ENCODE data around the gene EHHADH. TPM values are rescaled to one million over a fixed set of nuclear protein-coding genes. Genes with fewer than 3 reads are reported as not detected.

EHHADH gene
- total RNA-seq, 2 experiments from 2014 or later: 1.3 TPM; not detected in 1

DNA sequence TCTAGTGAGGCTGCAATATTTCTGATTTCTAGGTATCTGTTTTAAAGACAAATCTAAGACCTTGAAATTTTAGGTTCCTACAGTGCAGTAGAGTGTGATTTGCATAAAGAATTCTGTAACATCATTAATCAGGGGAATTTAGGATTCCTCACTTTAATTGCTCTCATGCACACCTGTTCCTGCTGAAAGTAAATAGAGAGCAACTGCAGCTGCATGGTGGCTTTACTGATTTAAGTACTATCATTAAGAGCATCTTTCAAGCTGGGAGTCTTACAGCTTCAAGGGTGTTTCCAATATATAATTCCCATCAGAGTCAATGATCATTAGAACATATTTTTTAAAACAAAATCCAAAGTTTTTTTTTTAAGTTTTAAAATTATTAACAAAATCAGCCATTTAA, 65.0 kb downstream of the EHHADH start:
- TF ChIP-seq, protein P1, sequence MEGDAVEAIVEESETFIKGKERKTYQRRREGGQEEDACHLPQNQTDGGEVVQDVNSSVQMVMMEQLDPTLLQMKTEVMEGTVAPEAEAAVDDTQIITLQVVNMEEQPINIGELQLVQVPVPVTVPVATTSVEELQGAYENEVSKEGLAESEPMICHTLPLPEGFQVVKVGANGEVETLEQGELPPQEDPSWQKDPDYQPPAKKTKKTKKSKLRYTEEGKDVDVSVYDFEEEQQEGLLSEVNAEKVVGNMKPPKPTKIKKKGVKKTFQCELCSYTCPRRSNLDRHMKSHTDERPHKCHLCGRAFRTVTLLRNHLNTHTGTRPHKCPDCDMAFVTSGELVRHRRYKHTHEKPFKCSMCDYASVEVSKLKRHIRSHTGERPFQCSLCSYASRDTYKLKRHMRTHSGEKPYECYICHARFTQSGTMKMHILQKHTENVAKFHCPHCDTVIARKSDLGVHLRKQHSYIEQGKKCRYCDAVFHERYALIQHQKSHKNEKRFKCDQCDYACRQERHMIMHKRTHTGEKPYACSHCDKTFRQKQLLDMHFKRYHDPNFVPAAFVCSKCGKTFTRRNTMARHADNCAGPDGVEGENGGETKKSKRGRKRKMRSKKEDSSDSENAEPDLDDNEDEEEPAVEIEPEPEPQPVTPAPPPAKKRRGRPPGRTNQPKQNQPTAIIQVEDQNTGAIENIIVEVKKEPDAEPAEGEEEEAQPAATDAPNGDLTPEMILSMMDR (conservative IDR thresholded peaks at IDR 0.05; ENCODE audit: low read length): no peak
- TF ChIP-seq EZH2phosphoT487 (IDR thresholded peaks at IDR 0.05; ENCODE audit: borderline replicate concordance, low read depth, low read length): no peak
- H3K4me1 ChIP-seq (ENCODE audit: insufficient read depth, low read length, poor library complexity, severe bottlenecking): no peaks in the 10 kb centered on the region
- H3K9me2 ChIP-seq (ENCODE audit: insufficient read depth, low read length): no peaks in the 10 kb centered on the region
- no peak overlapping the region for H2AFZ ChIP-seq (ENCODE audit: low read length)
- H3K4me2 ChIP-seq (ENCODE audit: low read length): no peak overlapping the region
- CTCF ChIA-PET (ENCODE audit: unreplicated experiment): no interaction called here
- BruUV-seq (replicated peaks): no TSS peak
- H4K20me1 ChIP-seq (ENCODE audit: insufficient read depth, low read length): no peaks in the 10 kb centered on the region
- POLR2A ChIA-PET: no interaction called here
- intact Hi-C loops (cut with micrococcal nuclease; ENCODE audit: unreplicated experiment): no loop called here
- no peaks in the 10 kb centered on the region for H3K36me3 ChIP-seq (ENCODE audit: insufficient read depth, low read length)
- H3K79me2 ChIP-seq (ENCODE audit: insufficient read depth, low read depth, low read length): no peaks in the 10 kb centered on the region
- H3K9me3 ChIP-seq (ENCODE audit: low read length): no peaks in the 10 kb centered on the region
- no peak for DNase-seq (ENCODE audit: low spot score)
- no peak overlapping the region for H3K4me3 ChIP-seq (ENCODE audit: low read depth, low read length, poor library complexity, severe bottlenecking)
- H3K27ac ChIP-seq (ENCODE audit: low read depth, low read length, poor library complexity, severe bottlenecking): no peak overlapping the region

DNA sequence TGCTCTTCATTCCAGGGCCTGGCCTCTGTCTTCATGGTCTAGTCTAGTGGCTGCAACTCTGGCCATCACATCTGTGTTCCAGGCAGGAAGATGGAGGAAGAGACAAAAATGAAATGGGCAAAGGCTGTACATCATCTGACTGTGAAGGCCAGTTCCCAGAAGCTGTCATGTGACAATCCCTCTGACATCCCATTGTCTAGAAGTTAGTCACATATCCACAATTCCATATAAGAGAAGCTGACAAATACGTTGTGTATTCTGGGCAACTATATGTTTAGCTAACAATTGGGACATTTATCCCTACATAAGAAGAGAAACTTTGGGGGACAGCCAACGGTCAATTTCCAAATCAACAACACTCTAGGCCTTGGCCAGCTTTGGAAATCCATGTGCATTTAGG, 66.5 kb downstream of the EHHADH start:
- no peak overlapping the region for H3K4me2 ChIP-seq (ENCODE audit: low read length)
- no peak overlapping the region for H3K27ac ChIP-seq (ENCODE audit: low read depth, low read length, poor library complexity, severe bottlenecking)
- intact Hi-C loops (cut with micrococcal nuclease; ENCODE audit: unreplicated experiment): no loop called here
- BruUV-seq (replicated peaks): no TSS peak
- no peaks in the 10 kb centered on the region for H4K20me1 ChIP-seq (ENCODE audit: insufficient read depth, low read length)
- no peaks in the 10 kb centered on the region for H3K79me2 ChIP-seq (ENCODE audit: insufficient read depth, low read depth, low read length)
- TF ChIP-seq, protein P1 (conservative IDR thresholded peaks at IDR 0.05; ENCODE audit: low read length): no peak
- no peak for TF ChIP-seq EZH2phosphoT487 (IDR thresholded peaks at IDR 0.05; ENCODE audit: borderline replicate concordance, low read depth, low read length)
- no peaks in the 10 kb centered on the region for H3K9me3 ChIP-seq (ENCODE audit: low read length)
- H3K4me3 ChIP-seq (ENCODE audit: low read depth, low read length, poor library complexity, severe bottlenecking): no peak overlapping the region
- DNase-seq (ENCODE audit: low spot score): no peak
- ChIA-PET POLR2A (interaction anchor here (0.6 kb wide), 1 partner anchor 400 kb away, joined by 4 read pairs; no protein-coding TSS in a partner anchor), CTCF (ENCODE audit: unreplicated experiment) (no interaction called here)
- H2AFZ ChIP-seq (ENCODE audit: low read length): no peak overlapping the region
- H3K36me3 ChIP-seq (ENCODE audit: insufficient read depth, low read length): no peaks in the 10 kb centered on the region
- no peaks in the 10 kb centered on the region for H3K4me1 ChIP-seq (ENCODE audit: insufficient read depth, low read length, poor library complexity, severe bottlenecking)
- H3K9me2 ChIP-seq (ENCODE audit: insufficient read depth, low read length): no peaks in the 10 kb centered on the region

DNA sequence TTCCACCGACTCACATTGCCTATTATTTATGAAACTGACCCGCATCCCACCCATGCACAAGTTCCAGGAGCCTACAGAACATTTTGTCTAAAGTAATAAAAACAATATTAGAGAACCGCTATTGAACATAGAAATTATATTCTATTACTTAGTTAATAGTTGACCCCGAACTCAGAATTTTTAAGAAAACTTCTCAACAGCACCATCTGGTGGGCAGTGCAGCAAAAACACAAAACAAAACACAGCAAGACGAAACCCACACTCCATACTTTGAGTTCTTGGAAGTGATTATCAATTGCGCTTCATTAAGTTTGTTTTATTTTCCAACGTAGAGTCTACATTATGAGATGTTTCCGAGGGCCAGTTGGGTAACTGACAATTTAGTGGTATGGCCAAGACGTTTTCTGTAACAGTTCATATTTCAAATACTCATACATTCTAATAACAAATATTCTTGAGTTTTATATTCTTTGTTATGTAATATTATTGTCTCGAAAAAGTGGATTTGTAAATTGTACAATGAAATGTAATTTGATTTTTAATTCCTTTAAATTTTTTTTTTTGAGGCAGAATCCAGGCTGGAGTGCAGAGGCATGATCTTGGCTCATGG, 77.0 kb downstream of the EHHADH start:
- ChIA-PET POLR2A (interaction anchor here (0.7 kb wide), 1 partner anchor 11 kb away, joined by 3 read pairs; no protein-coding TSS in a partner anchor), CTCF (ENCODE audit: unreplicated experiment) (no interaction called here)
- DNase-seq (ENCODE audit: low spot score): peak; percentile 38
- no peak overlapping the region for H2AFZ ChIP-seq (ENCODE audit: low read length)
- H3K4me2 ChIP-seq (ENCODE audit: low read length): no peak overlapping the region
- H3K79me2 ChIP-seq (ENCODE audit: insufficient read depth, low read depth, low read length): no peaks in the 10 kb centered on the region
- H3K36me3 ChIP-seq (ENCODE audit: insufficient read depth, low read length): no peaks in the 10 kb centered on the region
- no peak for TF ChIP-seq EZH2phosphoT487 (IDR thresholded peaks at IDR 0.05; ENCODE audit: borderline replicate concordance, low read depth, low read length)
- TF ChIP-seq, protein P1 (conservative IDR thresholded peaks at IDR 0.05; ENCODE audit: low read length): peak; percentile 96
- H3K27ac ChIP-seq (ENCODE audit: low read depth, low read length, poor library complexity, severe bottlenecking): no peak overlapping the region
- no peak overlapping the region for H3K4me3 ChIP-seq (ENCODE audit: low read depth, low read length, poor library complexity, severe bottlenecking)
- no peaks in the 10 kb centered on the region for H4K20me1 ChIP-seq (ENCODE audit: insufficient read depth, low read length)
- no peaks in the 10 kb centered on the region for H3K9me3 ChIP-seq (ENCODE audit: low read length)
- BruUV-seq (replicated peaks): no TSS peak
- H3K9me2 ChIP-seq (ENCODE audit: insufficient read depth, low read length): no peaks in the 10 kb centered on the region
- intact Hi-C loops (cut with micrococcal nuclease; ENCODE audit: unreplicated experiment): loop anchor here (1.0 kb wide), 1 partner anchor 302 kb away; no protein-coding TSS in a partner anchor
- H3K4me1 ChIP-seq (ENCODE audit: insufficient read depth, low read length, poor library complexity, severe bottlenecking): no peaks in the 10 kb centered on the region
